H1 (cell line): ENCODE measurements around the gene NT5DC3. TPM values are rescaled to one million over a fixed set of nuclear protein-coding genes. Genes with fewer than 3 reads are reported as not detected.

Experiments used
- CTCF ChIA-PET: fragments of 300-600 bp; sonication (Branson Sonifier 250); formaldehyde crosslinking; loops from one replicate; lab custom pipeline; 2021; ENCODE audit not compliant: partially characterized antibody; lab: Charles Lee
- POLR2A ChIA-PET: fragments of 300-600 bp; sonication (Branson Sonifier 250); formaldehyde crosslinking; loops from one replicate; lab custom pipeline; 2021; ENCODE audit warnings: inconsistent platforms; ENCODE audit not compliant: partially characterized antibody; lab: Charles Lee
- DNase-seq, 2 experiments: peaks; one replicate each; pipeline versions ENCODE4 v3.0.0 to v3.0.0-alpha.2; 2010 to 2022; ENCODE audit warnings: low spot score in 2 of 2, low read depth in 1 of 2, mixed read lengths in 1 of 2
- FAIRE-seq: peaks from 2 replicates; lab custom pipeline; 2011; peaks lifted over from hg19 to GRCh38; lab: Jason Lieb, UNC
- H2AFZ ChIP-seq: 2 replicates; pipeline ENCODE4 v1.8.1; 2012; ENCODE audit warnings: low read length, inconsistent platforms
- H2AK5ac ChIP-seq: 2 replicates; pipeline ENCODE4 v1.6.1; 2013; ENCODE audit warnings: low read depth, low read length
- H2BK120ac ChIP-seq: replicated peaks from 2 replicates; pipeline ENCODE3; 2013; ENCODE audit warnings: low read depth, low read length, inconsistent platforms
- H2BK12ac ChIP-seq: 2 replicates; pipeline ENCODE4 v1.6.1; 2013; ENCODE audit warnings: low read depth, low read length
- H2BK15ac ChIP-seq: 2 replicates; pipeline ENCODE4 v1.6.1; 2013; ENCODE audit warnings: low read length
- H2BK20ac ChIP-seq: 2 replicates; pipeline ENCODE4 v1.6.1; 2013; ENCODE audit warnings: low read length
- H2BK5ac ChIP-seq: 2 replicates; pipeline ENCODE4 v1.6.1; 2013; ENCODE audit warnings: low read depth, low read length
- H3K14ac ChIP-seq: 2 replicates; pipeline ENCODE4 v1.6.1; 2013; ENCODE audit warnings: inconsistent platforms; ENCODE audit not compliant: insufficient read length
- H3K18ac ChIP-seq: 2 replicates; pipeline ENCODE4 v1.6.1; 2013; ENCODE audit warnings: low read length; ENCODE audit errors: extremely low read depth
- H3K23ac ChIP-seq: 2 replicates; pipeline ENCODE4 v1.6.1; 2013; ENCODE audit warnings: inconsistent platforms; ENCODE audit not compliant: insufficient read length
- H3K23me2 ChIP-seq: 2 replicates; pipeline ENCODE4 v1.6.1; 2013; ENCODE audit warnings: low read depth, low read length
- H3K27ac ChIP-seq: 2 replicates; pipeline ENCODE4 v1.6.1; 2011; ENCODE audit warnings: low read depth, low read length, inconsistent platforms
- H3K27me3 ChIP-seq, 4 experiments: replicated peaks in 1 of 4; 1 replicate in 1 of 4; 2 replicates in 3 of 4; pipeline versions ENCODE4 v1.6.1 to v1.8.1; 2011 to 2013; ENCODE audit warnings: low read length in 3 of 4, mild to moderate bottlenecking in 3 of 4, inconsistent platforms in 2 of 4, mixed read lengths in 2 of 4, moderate library complexity in 1 of 4; ENCODE audit not compliant: control insufficient read depth in 3 of 4, insufficient read depth in 3 of 4; ENCODE audit errors: extremely low read depth in 1 of 4
- H3K36me3 ChIP-seq, 4 experiments: 2 replicates each; pipeline versions ENCODE4 v1.6.1 to v1.8.1; 2011 to 2013; ENCODE audit warnings: mild to moderate bottlenecking in 4 of 4, low read length in 3 of 4, moderate library complexity in 2 of 4, control low read depth in 1 of 4, inconsistent platforms in 1 of 4; ENCODE audit not compliant: insufficient read depth in 4 of 4, control insufficient read depth in 2 of 4
- H3K4ac ChIP-seq: replicated peaks from 2 replicates; pipeline ENCODE3; 2013; ENCODE audit warnings: low read length, low read depth, mixed read lengths, inconsistent platforms; ENCODE audit not compliant: insufficient read length
- H3K4me1 ChIP-seq, 4 experiments: replicated peaks in 1 of 4; 1 replicate in 1 of 4; 2 replicates in 3 of 4; pipeline versions ENCODE4 v1.6.1 to v1.8.1; 2011 to 2013; ENCODE audit warnings: low read length in 3 of 4, inconsistent platforms in 2 of 4, mixed read lengths in 1 of 4; ENCODE audit not compliant: insufficient read depth in 4 of 4, control insufficient read depth in 3 of 4
- H3K4me2 ChIP-seq, 2 experiments: 2 replicates each; pipeline versions ENCODE4 v1.6.1 to v1.8.1; 2011 to 2013; ENCODE audit warnings: low read depth in 2 of 2, low read length in 2 of 2, control low read depth in 1 of 2, inconsistent platforms in 1 of 2, mild to moderate bottlenecking in 1 of 2; ENCODE audit not compliant: insufficient read depth in 1 of 2
- H3K4me3 ChIP-seq, 4 experiments: fragments of 200-600, 300-600 bp in 1 of 4; sonication (generic), shearing (Covaris generic), sonication (Bioruptor Twin) in 1 of 4; 2 replicates each; pipeline versions ENCODE4 v1.5.1 to v1.8.1; 2011 to 2016; ENCODE audit warnings: low read length in 4 of 4, low read depth in 3 of 4, control low read depth in 2 of 4, inconsistent platforms in 2 of 4, mild to moderate bottlenecking in 2 of 4, mixed read lengths in 1 of 4, moderate library complexity in 1 of 4; ENCODE audit not compliant: insufficient read depth in 2 of 4; ENCODE audit errors: extremely low read depth in 1 of 4
- H3K56ac ChIP-seq: replicated peaks from 2 replicates; pipeline ENCODE3; 2013; ENCODE audit warnings: low read depth, mild to moderate bottlenecking, mixed read lengths, low read length, inconsistent platforms; ENCODE audit not compliant: insufficient read length
- H3K79me1 ChIP-seq: 2 replicates; pipeline ENCODE4 v1.6.1; 2013; ENCODE audit warnings: low read depth, low read length, control low read depth
- H3K79me2 ChIP-seq, 2 experiments: 2 replicates each; pipeline versions ENCODE4 v1.6.1 to v1.8.1; 2012 to 2013; ENCODE audit warnings: low read length in 2 of 2, mild to moderate bottlenecking in 2 of 2, inconsistent platforms in 1 of 2; ENCODE audit not compliant: insufficient read depth in 2 of 2, control insufficient read depth in 1 of 2
- H3K9ac ChIP-seq, 4 experiments: replicated peaks in 1 of 4; 1 replicate in 1 of 4; 2 replicates in 3 of 4; pipeline versions ENCODE4 v1.6.1 to v1.8.1; 2011 to 2013; ENCODE audit warnings: low read depth in 3 of 4, low read length in 3 of 4, control low read depth in 2 of 4, mild to moderate bottlenecking in 2 of 4, moderate library complexity in 2 of 4, inconsistent platforms in 1 of 4; ENCODE audit errors: extremely low read depth in 1 of 4
- H3K9me3 ChIP-seq, 2 experiments: 2 replicates each; pipeline versions ENCODE4 v1.6.1 to v1.8.1; 2012 to 2013; ENCODE audit warnings: mild to moderate bottlenecking in 2 of 2, moderate library complexity in 2 of 2, control low read depth in 1 of 2, inconsistent platforms in 1 of 2, low read depth in 1 of 2, low read length in 1 of 2, mixed read lengths in 1 of 2; ENCODE audit not compliant: insufficient read depth in 2 of 2
- H4K20me1 ChIP-seq, 2 experiments: replicated peaks in 1 of 2; 2 replicates each; pipeline versions ENCODE3 to v1.8.1; 2011 to 2013; ENCODE audit warnings: inconsistent platforms in 2 of 2, low read length in 2 of 2, mild to moderate bottlenecking in 1 of 2; ENCODE audit not compliant: insufficient read depth in 2 of 2, control insufficient read depth in 1 of 2
- H4K5ac ChIP-seq: 2 replicates; pipeline ENCODE4 v1.6.1; 2013; ENCODE audit warnings: low read length, low read depth, mixed read lengths, inconsistent platforms; ENCODE audit not compliant: insufficient read length
- H4K8ac ChIP-seq: 2 replicates; pipeline ENCODE4 v1.8.0; 2013; ENCODE audit warnings: mild to moderate bottlenecking, moderate library complexity, low read length, inconsistent platforms; ENCODE audit not compliant: insufficient read depth; ENCODE audit errors: extremely low read depth
- H4K91ac ChIP-seq: replicated peaks from 2 replicates; pipeline ENCODE3; 2013; ENCODE audit warnings: low read length, mixed read lengths, inconsistent platforms; ENCODE audit not compliant: insufficient read length
- ATF3 ChIP-seq: IDR thresholded peaks from 2 replicates; pipeline ENCODE4 v1.6.1; 2011; ENCODE audit warnings: low read depth, mild to moderate bottlenecking, low read length; ENCODE audit not compliant: insufficient read depth
- HDAC2 ChIP-seq, 2 experiments: fragments of 300-600 bp in 1 of 2; sonication (generic) in 1 of 2; IDR thresholded peaks; 2 replicates each; pipeline ENCODE4 v1.6.1; 2011 to 2012; ENCODE audit warnings: low read depth in 2 of 2, low read length in 2 of 2, mild to moderate bottlenecking in 2 of 2, moderate library complexity in 2 of 2, borderline replicate concordance in 1 of 2, inconsistent platforms in 1 of 2
- TAF1 ChIP-seq: IDR thresholded peaks from 2 replicates; pipeline ENCODE4 v1.6.1; 2011; ENCODE audit warnings: mild to moderate bottlenecking, low read depth, low read length
- WGBS, 2 experiments: shearing (Covaris generic) in 1 of 2; methylation state at CpG; one replicate each; pipeline versions ENCODE4 v1.1.6 to v1.1.7; 2013 to 2015; ENCODE audit warnings: low lambda C conversion rate in 2 of 2, mixed read lengths in 2 of 2, inconsistent platforms in 1 of 2, low coverage in 1 of 2, missing lambda C conversion rate in 1 of 2; ENCODE audit not compliant: insufficient replicate concordance in 2 of 2, insufficient coverage in 1 of 2, insufficient read length in 1 of 2; ENCODE audit errors: extremely low coverage in 1 of 2, missing lambda C conversion rate in 1 of 2; 5-methylcytosine and 5-hydroxymethylcytosine counted together
- polyA plus RNA-seq, 7 experiments: library from polyadenylated mRNA; depleted of rRNA in 3 of 7; stranded (reverse) in 5 of 7; unstranded in 2 of 7; fragments of >200 nt in 5 of 7; fragments of 200-250 nt in 2 of 7; gene quantifications; 1 replicate in 5 of 7; 2 replicates in 1 of 7; 4 replicates in 1 of 7; pipeline versions ENCODE4 v1.2.1 to v1.2.3, GENCODE V29; 2011 to 2013; ENCODE audit warnings: missing spikeins in 2 of 7, mixed read lengths in 2 of 7
- total RNA-seq: library from RNA; stranded (reverse); fragmentation: NEBNext Ultra II Directional; extraction: Animal tissue kit (Norgen Biotek cat#: 25700); gene quantifications from 2 replicates; pipeline ENCODE4 v1.2.1, GENCODE V29; 2021

Gene NT5DC3
- total and polyA plus RNA-seq, 2 of the 8 experiments (the other 6 are each of a cell fraction or from before 2014, with no cell fraction given), result 5.4 to 14.8 TPM

GRCh38 chr12:103887738-103888137 is 46.7 kb upstream of the NT5DC3 start:
- Histone ChIP-seq H2BK5ac (no peak overlapping the region), H3K79me1 (no peaks in the 10 kb centered on the region), H4K91ac (no peak overlapping the region), H4K8ac (no peak overlapping the region), H3K27ac (no peak overlapping the region), H3K9ac (no peak overlapping the region), H2AK5ac (no peak overlapping the region), H4K20me1 (no peaks in the 10 kb centered on the region), H3K9me3 (no peaks in the 10 kb centered on the region), H3K36me3 (no peaks in the 10 kb centered on the region), H3K14ac (no peak overlapping the region), H3K27me3 (no peaks in the 10 kb centered on the region), H3K4ac (no peak overlapping the region), H3K4me3 (no peak overlapping the region), H3K23ac (no peak overlapping the region), H2BK20ac (no peak overlapping the region), H4K5ac (no peak overlapping the region), H3K56ac (no peak overlapping the region), H2AFZ (no peak overlapping the region), H3K79me2 (no peaks in the 10 kb centered on the region), H3K4me2 (no peak overlapping the region), H2BK12ac (no peak overlapping the region), H3K4me1 (no peaks in the 10 kb centered on the region), H3K18ac (no peak overlapping the region), H2BK15ac (no peak overlapping the region), H3K23me2 (no peaks in the 10 kb centered on the region), H2BK120ac (no peak overlapping the region)
- FAIRE-seq, result no peak
- 75% methylated on average over 1 of the region's 1 CpG; no CpG with 5 or more reads in 1 of the 2 experiments for WGBS, 2 experiments
- CTCF ChIA-PET, result interaction anchor here (0.6 to 1.5 kb wide), 6 partner anchors 14 to 899 kb away, joined by 3 to 5 read pairs (median 4); no protein-coding TSS in a partner anchor
- POLR2A ChIA-PET, result no interaction called here
- DNase-seq, result no peak
- no peak for TF ChIP-seq ATF3
- no peak for TF ChIP-seq HDAC2 (IDR thresholded peaks at IDR 0.05; ENCODE audit: borderline replicate concordance in 1 of 2, low read depth in 2 of 2, low read length in 2 of 2)
- no peak for TF ChIP-seq TAF1
